Panc1 (cell line): ENCODE measurements around the gene FAR2.

ENCODE experiments used
- POLR2AphosphoS5 ChIP-seq: IDR thresholded peaks from 2 replicates; pipeline ENCODE4 v1.6.1; 2012; ENCODE audit warnings: mild to moderate bottlenecking, low read depth, low read length, moderate library complexity
- SIN3A ChIP-seq: IDR thresholded peaks from 2 replicates; pipeline ENCODE4 v1.6.1; 2012; ENCODE audit warnings: low read depth, mild to moderate bottlenecking, low read length, moderate library complexity, borderline replicate concordance; ENCODE audit not compliant: insufficient read depth
- TCF7L2 ChIP-seq: IDR thresholded peaks from 2 replicates; pipeline ENCODE4 v1.6.1; 2011; ENCODE audit warnings: mild to moderate bottlenecking, low read depth, low read length, inconsistent platforms
- TF ChIP-seq, protein P1 (sequence below): fragments of 450-650 bp; IDR thresholded peaks from 2 replicates; pipeline ENCODE4 v1.5.1; 2017; ENCODE audit warnings: mild to moderate bottlenecking

DNA sequence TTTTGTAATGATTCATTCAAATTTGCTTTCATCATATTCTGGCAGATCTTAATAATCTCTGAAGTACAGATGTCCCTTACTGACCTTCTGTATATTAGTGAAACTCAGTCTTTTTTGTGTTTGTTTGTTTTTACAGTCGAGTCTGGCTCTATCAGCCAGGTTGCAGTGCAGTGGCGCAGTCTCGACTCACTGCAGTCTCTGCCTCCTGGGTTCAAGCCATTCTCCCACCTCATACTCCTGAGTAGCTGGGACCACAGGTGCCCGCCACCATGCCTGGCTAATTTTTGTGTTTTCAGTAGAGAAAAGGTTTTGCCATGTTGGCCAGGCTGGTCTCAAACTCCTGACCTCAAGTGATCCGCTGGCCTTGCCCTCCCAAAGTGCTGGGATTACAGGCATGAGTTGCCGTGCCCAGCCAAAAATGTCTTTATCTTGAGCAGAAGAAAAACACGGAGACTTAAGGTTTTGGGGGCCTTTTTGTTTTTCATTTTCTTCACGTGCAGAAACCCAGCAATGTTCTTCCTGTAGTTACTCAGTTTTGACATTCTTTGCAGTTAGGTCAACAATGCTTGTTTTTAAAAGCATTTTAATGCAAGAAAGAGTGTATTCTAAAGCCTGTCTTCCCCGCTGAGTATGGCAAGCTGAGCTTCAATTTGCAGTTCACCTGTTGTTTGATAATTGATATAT, 79.5 kb downstream of the FAR2 start:
- TF ChIP-seq, protein P1, sequence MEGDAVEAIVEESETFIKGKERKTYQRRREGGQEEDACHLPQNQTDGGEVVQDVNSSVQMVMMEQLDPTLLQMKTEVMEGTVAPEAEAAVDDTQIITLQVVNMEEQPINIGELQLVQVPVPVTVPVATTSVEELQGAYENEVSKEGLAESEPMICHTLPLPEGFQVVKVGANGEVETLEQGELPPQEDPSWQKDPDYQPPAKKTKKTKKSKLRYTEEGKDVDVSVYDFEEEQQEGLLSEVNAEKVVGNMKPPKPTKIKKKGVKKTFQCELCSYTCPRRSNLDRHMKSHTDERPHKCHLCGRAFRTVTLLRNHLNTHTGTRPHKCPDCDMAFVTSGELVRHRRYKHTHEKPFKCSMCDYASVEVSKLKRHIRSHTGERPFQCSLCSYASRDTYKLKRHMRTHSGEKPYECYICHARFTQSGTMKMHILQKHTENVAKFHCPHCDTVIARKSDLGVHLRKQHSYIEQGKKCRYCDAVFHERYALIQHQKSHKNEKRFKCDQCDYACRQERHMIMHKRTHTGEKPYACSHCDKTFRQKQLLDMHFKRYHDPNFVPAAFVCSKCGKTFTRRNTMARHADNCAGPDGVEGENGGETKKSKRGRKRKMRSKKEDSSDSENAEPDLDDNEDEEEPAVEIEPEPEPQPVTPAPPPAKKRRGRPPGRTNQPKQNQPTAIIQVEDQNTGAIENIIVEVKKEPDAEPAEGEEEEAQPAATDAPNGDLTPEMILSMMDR: no peak
- no peak for TF ChIP-seq POLR2AphosphoS5
- TF ChIP-seq SIN3A: no peak
- TF ChIP-seq TCF7L2: no peak
